HG03097 (cell line): ENCODE data around the gene ATP2B1.
"Not testable (repeated sequence)": the region's sequence is repeated elsewhere in the genome, so short reads cannot be mapped to it uniquely, and the experiment has no call there.

Source experiments
- ATAC-seq: cut with Tn5 transposase; IDR thresholded peaks from one replicate; pipeline ENCODE4 v1.9.1; 2021; ENCODE audit not compliant: unreplicated experiment, low FRiP score

ATP2B1 gene

GRCh38 chr12:89717759-89718523 is 9.3 kb upstream of the ATP2B1 start:
- ATAC-seq, result no peak

DNA sequence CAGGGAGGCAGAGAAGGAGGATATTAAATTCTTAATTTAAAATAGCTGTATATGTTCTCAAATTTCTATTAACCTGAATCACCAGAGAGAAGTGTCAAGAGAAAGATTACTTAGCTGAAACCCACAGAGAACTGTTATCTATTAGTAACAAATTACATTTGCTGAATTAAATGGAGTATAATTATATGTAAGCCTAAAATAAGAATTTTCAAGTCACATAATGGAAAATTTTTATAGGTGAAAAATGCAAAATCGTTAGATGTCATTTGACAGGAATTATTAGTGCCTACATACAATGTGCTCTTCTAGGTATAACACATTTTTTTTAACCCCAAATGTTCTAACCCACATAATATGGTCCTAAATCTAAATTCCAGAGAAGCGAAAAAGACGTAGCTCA is 4.1 kb upstream of the ATP2B1 start:
- no peak for ATAC-seq

DNA sequence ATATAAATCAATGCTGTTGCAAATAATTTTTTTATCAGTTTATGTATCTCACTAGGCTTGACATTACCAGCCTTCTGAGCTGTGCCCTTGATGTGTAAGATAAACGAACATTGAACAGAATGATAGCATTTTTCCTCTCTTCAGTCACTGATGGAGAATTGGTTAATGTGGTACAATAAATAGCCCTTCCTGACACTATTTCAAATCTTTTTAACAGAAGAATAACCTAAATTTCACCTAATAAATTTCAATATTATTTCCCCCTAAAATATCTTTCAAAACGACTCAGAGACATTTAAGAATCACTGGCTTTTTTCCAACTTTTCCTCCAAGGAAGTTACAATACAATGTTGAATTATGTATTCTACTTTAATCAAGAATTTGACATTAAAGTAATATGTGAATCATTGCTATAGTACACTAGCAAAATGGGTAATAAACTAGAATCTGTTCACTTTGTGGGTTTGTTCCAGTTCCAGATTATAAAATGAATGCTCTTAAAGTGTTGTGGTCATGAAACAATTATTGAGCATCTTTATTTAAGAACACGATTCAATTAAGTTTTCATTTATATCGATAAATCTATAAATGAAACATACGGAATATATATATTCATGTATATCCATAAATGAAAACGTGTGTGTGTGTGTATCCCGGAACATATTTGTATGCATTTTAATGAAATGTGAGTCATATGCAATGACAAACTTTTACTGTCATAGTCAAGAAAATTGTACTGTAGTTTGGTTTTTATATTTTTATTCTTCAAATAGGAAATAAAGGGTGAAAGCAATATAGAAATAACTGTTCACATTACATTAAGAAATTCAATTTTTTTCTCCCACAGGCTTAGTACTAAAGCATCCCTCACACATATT is 2.5 kb upstream of the ATP2B1 start:
- no peak for ATAC-seq

- ATAC-seq, result no peak
Observed at GRCh38 chr12:89709995-89710872, 1.6 kb upstream of the ATP2B1 start.

DNA sequence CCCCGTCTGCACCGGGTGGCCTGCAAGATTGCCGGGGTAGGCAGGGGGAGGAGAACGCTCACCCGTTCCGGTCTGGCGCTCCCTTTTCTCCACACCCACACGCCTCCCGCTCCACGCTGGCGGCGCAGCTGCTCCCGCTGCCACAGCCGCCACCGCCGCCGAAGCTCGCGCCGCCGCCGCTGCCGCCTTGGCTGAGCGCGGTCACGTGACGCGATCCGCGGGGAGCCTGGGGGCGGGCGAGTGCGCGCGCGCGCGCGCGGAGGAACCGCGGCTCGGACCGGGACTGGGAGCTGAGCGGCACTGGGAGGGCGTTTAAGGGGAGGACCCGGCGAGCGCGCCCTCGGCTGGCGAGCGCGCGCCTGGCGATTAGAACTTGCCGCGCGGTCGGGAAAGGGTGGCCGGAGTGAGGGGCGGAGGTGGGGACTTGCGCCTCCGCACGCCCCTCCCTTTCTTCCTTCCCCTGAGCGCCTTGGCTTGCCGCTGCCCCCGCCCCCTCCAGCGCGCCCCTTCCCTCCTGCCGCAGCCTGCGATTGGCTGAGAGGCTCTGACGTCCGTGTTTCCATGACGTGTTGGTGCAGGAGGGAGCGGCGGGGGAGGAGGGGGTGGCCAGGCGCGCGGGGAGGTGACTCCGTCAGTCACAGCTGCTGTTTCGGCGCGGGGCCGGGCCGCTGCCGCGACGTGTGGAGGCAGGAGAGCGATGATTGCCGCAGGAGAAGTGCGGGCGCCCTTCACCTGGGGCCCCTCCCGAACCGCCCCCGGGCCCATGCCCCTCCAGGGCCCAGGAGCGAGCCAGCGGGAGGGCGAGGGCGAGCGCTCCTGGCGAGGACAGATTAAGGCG is 738 bp upstream of the ATP2B1 start:
- ATAC-seq, result peak; percentile 70

GRCh38 chr12:89707703-89708564 is 704 bp downstream of the ATP2B1 start:
- no peak for ATAC-seq

DNA sequence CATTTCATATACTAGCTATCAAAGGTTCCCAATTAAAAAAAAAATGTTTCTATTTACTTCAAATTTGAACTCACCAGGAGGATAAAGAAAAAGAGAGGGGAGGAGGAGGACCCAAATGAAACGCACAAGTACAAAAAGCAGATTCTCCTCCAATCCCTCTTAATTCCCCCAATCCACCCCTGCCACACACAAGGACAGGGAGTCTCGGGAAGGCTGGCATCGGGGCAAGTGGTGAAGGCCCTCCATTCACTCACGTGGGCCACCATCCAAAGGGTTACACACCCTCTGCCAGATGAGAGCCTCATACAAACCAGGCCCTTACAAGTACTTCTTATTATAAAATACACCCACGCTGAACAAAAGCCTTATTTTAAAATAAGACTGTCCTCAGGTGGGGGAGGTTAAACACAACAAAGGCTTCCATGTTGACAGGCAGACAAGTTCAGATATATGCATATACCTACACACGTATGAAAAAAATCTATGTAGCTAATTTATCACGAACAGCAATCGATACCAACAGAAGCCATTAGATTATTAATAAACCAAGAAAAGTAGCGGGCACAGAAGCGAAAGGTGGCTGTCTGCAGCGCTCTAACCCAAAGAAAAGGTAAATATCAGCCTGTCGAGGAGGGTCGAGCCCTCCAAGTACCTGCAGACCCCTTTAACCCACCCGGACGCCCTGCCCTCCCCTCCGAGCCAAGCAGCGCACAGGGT is 1.5 kb downstream of the ATP2B1 start:
- ATAC-seq, result no peak

DNA sequence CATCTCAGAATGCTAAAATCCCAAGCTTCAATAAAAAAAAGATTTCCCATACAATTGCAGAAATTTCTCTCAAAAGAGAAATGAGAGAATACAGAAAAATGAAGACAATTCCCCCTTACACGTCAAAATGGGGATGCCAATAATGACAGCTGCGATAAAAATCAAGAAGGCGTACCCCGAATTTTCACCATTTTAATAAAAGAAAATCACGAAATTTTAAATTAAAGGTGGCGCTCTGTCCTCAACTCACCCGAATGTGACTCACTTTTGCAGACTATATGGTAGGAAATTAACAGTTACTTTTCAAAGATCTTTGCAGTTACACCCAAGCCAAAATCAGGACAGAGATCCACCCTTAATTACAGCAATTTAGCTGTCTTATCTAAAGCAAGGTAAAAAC is 2.1 kb downstream of the ATP2B1 start:
- no peak for ATAC-seq

- no peak for ATAC-seq
Observed at GRCh38 chr12:89704457-89704856, 4.2 kb downstream of the ATP2B1 start.

GRCh38 chr12:89703768-89704167 is 4.9 kb downstream of the ATP2B1 start:
- ATAC-seq, result no peak

GRCh38 chr12:89702503-89702902 is 6.1 kb downstream of the ATP2B1 start:
- ATAC-seq, result no peak

- ATAC-seq, result no peak
Observed at GRCh38 chr12:89701606-89702206, 6.9 kb downstream of the ATP2B1 start.

DNA sequence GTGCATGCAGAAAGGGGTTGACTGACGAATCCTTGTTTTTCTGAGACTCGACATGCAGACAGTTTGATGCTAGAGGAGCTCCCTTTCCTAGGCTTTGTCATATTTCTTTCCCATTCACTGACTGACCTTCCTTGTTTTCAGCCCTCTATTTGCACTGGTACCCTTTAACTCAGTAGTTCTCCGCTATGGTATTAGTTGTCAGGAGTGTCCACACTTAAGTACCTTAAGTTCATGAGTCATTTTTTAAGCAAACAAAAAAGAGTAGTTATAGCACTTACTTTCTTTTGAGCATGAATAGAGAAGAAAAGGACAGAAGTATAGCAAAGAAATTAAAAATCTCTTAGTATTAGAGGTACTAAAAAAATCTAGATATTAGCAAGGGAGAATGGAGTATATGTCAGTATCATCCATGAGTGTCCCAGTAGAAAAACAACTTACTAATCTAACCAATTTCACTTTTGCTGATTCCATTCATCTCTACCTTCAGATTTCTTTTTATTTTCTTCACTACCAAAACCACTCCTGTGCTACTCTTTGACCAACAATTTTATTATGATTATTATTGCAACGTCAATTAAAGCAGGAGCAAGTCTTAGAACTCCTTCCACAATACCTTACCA is 8.3 kb downstream of the ATP2B1 start:
- ATAC-seq, result no peak

DNA sequence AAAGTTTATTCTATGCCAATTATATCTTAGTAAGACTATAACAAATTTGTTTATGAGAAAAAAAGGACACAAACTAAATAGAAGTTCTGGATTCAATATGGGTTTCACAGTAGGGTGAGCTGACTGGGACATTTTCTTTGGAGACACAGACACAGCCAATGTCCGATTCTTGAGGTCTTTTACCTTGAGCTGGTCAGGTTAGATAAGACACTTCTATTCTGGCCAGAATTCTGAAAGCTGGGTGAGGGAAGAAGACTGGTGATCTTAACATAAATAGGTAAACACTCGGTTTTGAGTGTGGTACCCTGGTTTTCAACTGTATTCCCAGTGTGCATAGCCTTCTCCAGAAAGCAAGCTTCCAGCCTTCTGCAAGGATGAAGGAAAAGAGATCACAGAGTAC is 10.0 kb downstream of the ATP2B1 start:
- ATAC-seq, result no peak

- ATAC-seq, result not testable (repeated sequence)
Observed at GRCh38 chr12:89697728-89698127, 10.9 kb downstream of the ATP2B1 start.

- no peak for ATAC-seq
Observed at GRCh38 chr12:89697296-89697695, 11.3 kb downstream of the ATP2B1 start.

DNA sequence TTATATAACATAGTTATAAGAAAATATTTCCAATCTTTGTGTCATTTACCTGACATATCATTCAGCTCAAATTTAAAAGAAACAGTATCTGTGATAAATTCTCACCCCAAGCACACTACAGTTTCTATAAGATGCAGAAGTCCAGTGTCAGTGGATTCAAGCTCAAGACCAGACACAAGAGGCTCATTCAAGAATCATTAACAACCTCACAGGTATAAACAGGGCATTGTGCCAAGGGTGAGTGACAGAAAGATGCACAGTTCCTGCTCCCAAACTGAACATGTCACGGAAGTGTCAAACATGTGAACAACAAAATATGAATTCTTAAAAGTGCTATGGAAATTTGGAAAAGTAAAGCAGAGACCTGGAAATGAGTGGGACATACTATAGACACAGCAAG is 12.8 kb downstream of the ATP2B1 start:
- ATAC-seq, result no peak

- no peak for ATAC-seq
Observed at GRCh38 chr12:89695100-89695499, 13.5 kb downstream of the ATP2B1 start.
